OCI-LY7 (cell line): ENCODE results near the gene PDZD2.

ENCODE experiments used
- CTCF ChIP-seq: fragments of 200-600 bp; sonication (generic); conservative IDR thresholded peaks from 2 replicates; pipeline ENCODE4 v1.5.1; 2014; ENCODE audit warnings: mild to moderate bottlenecking, antibody characterized with exemption, low read length, moderate library complexity, mixed read lengths
- EZH2phosphoT487 ChIP-seq: fragments of 200-600 bp; sonication (generic); IDR thresholded peaks from 2 replicates; pipeline ENCODE4 v1.6.1; 2018; ENCODE audit warnings: low read depth, borderline replicate concordance, mild to moderate bottlenecking, mixed run types, antibody characterized with exemption, low read length, moderate library complexity, mixed read lengths

GRCh38 chr5:32051796-32052195, 412.9 kb downstream of the PDZD2 start:
- no peak for TF ChIP-seq CTCF
- no peak for TF ChIP-seq EZH2phosphoT487
